Effector memory CD8-positive, alpha-beta T cell (primary cell): ENCODE measurements around the gene POLN.

ENCODE experiments used
- ATAC-seq: fragments of 150-1000 bp; cut with Tn5 transposase; replicated peaks from 2 replicates; pipeline ENCODE4 v1.10.0; 2021; ENCODE audit warnings: mild to moderate bottlenecking, moderate library complexity
- DNase-seq, 3 experiments: peaks; one replicate each; pipeline ENCODE4 v3.0.0; 2021
- H3K27ac Mint-ChIP-seq, 2 donors: one replicate each; pipeline ENCODE4 v1.8.0; 2022; ENCODE audit warnings: mild to moderate bottlenecking in 2 of 2, mixed read lengths in 2 of 2, moderate library complexity in 2 of 2
- H3K27me3 Mint-ChIP-seq, 2 donors: one replicate each; pipeline ENCODE4 v1.8.0; 2022; ENCODE audit warnings: mixed read lengths in 2 of 2
- H3K36me3 Mint-ChIP-seq: one replicate; pipeline ENCODE4 v1.8.0; 2022; ENCODE audit warnings: mild to moderate bottlenecking, moderate library complexity, mixed read lengths; ENCODE audit not compliant: insufficient read depth
- H3K4me1 Mint-ChIP-seq, 2 donors: one replicate each; pipeline ENCODE4 v1.8.0; 2022; ENCODE audit warnings: low read depth in 2 of 2, mixed read lengths in 2 of 2
- H3K4me3 Mint-ChIP-seq, 2 donors: one replicate each; pipeline ENCODE4 v1.8.0; 2022; ENCODE audit warnings: mild to moderate bottlenecking in 2 of 2, mixed read lengths in 2 of 2, moderate library complexity in 2 of 2
- H3K9me3 Mint-ChIP-seq, 2 donors: one replicate each; pipeline ENCODE4 v1.8.0; 2022; ENCODE audit warnings: mixed read lengths in 2 of 2

Gene POLN

DNA sequence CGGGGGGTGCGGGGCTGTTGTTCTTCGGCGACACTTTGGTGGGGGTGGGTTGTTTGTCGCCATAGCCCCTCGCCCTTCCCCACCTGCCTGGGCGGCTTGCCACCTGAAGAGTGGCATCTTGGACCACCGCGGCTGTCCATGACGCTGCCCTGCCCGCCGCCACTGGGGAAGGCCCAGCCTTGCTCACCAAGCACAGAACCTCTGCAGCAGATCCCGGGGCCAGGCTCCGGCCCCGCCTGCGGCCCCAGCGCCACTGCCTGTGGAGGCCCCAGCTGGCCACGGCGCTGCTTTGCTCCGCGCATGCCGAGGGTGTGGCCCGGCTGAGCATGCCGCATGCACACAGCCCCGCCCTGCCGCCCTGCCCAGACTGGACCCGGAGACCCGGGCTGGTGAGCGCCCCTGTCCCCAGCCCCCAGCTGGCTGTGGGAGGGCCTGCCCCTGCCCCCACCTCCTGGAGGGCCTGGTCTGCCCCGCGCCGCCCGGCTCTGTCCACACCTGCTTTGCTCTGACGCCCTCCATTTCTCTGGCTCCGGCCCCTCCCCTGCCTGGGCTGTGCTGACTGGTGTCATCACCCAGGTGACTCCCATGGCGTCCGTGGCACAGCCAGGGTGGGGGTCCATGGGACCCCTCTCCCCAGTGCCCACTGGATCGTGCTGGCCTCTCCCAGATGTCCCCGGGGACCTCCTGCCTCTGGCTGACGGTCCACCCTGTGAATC is 177.5 kb downstream of the POLN start:
- Mint-ChIP-seq H3K4me1 (no peaks in the 10 kb centered on the region), H3K4me3 (no peak overlapping the region), H3K27ac (no peak overlapping the region), H3K36me3 (no peaks in the 10 kb centered on the region), H3K27me3 (peaks cover 10 to 14% of the 10 kb centered on the region in 2 donors), H3K9me3 (no peaks in the 10 kb centered on the region)
- no peak for ATAC-seq
- DNase-seq = no peak

DNA sequence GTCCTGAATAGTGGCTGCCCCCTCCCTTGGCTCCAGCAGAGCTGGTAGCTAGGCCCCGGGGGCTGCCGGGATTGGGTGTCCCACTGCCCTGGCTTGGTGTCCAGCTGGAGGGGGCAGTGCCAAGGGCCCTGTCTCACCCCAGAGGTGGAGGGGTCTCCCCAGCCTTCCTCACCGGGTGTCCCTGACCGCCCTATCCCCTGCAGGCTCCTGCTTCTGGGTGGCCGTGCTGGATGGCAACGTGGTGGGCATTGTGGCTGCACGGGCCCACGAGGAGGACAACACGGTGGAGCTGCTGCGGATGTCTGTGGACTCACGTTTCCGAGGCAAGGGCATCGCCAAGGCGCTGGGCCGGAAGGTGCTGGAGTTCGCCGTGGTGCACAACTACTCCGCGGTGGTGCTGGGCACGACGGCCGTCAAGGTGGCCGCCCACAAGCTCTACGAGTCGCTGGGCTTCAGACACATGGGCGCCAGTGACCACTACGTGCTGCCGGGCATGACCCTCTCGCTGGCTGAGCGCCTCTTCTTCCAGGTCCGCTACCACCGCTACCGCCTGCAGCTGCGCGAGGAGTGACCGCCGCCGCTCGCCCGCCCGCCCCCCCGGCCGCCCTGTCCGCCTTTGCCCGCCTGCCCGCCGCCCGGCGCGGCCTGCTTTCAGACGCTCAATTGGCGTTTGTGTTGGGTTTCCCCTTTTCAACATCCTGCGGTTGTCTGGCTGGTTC is 178.2 kb downstream of the POLN start:
- Mint-ChIP-seq H3K27me3 (peaks cover 10 to 14% of the 10 kb centered on the region in 2 donors), H3K36me3 (no peaks in the 10 kb centered on the region), H3K4me3 (no peak overlapping the region)

DNA sequence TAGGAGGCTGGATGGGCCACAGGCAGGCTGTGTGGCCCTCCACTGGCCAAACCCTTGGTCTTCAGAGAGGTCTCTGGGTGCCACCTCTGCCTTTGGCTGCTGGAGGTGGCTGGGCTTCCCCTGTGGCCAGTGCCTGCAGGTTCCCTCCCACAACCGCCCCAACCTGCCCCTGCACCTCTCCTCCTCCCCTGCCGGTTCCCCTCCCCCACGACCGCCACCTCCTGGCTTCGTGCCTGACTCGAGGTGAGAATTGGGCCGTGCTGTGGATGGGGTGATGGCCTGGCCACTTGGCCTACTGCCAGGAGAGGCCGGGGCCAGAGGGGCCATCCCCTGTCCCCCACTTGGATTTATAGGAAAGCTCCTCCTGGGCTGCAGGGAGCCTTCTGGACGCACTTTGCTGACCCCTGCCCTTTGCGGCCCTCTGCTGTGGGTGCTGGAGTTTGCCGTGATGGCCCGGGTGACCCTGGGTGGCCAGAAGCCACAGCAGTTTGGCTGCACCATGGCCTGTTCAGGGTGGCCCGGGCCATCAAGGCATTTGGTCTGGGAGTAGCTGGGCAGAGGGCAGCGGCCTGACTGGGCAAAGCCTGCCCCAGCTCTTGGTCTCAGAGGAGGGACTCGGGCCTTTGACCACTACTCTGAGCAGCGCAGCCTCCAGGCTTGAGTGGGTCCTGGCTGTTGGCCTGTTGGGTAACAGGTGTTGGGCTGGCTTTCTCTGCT is 179.0 kb downstream of the POLN start:
- Mint-ChIP-seq H3K4me3 (no peak overlapping the region), H3K27ac (no peak overlapping the region), H3K4me1 (no peaks in the 10 kb centered on the region), H3K36me3 (no peaks in the 10 kb centered on the region), H3K27me3 (peaks cover 11 to 16% of the 10 kb centered on the region in 2 donors), H3K9me3 (no peaks in the 10 kb centered on the region)
- DNase-seq = no peak
- no peak for ATAC-seq

More for the DNA sequence above, 178.2 kb downstream of the POLN start:
- H3K4me1 Mint-ChIP-seq = no peaks in the 10 kb centered on the region
- no peaks in the 10 kb centered on the region for H3K9me3 Mint-ChIP-seq
- no peak for DNase-seq
- no peak for ATAC-seq
- no peak overlapping the region for H3K27ac Mint-ChIP-seq

DNA sequence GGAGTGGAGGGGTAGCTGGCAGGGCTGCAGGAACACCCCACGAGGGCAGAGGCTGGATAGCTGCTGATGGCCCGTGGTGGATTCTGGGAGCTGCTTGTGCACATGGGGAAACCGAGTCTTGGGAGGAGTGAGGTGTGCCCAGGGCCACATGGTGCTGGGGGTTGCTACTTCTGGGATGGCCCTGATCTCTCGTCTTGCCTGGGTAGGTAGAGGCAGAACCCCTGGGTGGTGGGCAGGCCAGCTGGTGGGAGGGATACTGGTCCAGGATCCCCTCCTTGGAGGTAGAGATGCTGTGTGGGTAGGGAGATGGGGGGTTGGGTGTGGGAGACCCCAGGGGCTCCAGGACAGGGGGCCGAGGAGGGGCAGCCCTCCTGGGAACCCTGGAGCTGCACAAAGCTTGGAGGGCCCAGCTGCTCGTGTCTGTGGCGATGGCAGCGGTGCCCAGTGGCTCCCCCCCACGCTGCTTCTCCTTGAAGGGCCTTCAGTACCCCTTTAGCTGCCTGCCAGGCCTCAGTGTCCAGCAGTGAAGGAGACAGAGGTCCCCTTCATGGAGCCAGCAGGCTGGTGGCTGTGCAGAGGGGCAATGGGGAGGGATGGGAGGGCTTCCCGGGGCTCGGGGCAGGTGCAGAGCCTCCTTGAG is 179.6 kb downstream of the POLN start:
- ATAC-seq = no peak
- Mint-ChIP-seq H3K9me3 (no peaks in the 10 kb centered on the region), H3K4me1 (no peaks in the 10 kb centered on the region), H3K27ac (no peak overlapping the region), H3K27me3 (peaks cover 17 to 23% of the 10 kb centered on the region in 2 donors), H3K4me3 (no peak overlapping the region), H3K36me3 (no peaks in the 10 kb centered on the region)
- DNase-seq = no peak

DNA sequence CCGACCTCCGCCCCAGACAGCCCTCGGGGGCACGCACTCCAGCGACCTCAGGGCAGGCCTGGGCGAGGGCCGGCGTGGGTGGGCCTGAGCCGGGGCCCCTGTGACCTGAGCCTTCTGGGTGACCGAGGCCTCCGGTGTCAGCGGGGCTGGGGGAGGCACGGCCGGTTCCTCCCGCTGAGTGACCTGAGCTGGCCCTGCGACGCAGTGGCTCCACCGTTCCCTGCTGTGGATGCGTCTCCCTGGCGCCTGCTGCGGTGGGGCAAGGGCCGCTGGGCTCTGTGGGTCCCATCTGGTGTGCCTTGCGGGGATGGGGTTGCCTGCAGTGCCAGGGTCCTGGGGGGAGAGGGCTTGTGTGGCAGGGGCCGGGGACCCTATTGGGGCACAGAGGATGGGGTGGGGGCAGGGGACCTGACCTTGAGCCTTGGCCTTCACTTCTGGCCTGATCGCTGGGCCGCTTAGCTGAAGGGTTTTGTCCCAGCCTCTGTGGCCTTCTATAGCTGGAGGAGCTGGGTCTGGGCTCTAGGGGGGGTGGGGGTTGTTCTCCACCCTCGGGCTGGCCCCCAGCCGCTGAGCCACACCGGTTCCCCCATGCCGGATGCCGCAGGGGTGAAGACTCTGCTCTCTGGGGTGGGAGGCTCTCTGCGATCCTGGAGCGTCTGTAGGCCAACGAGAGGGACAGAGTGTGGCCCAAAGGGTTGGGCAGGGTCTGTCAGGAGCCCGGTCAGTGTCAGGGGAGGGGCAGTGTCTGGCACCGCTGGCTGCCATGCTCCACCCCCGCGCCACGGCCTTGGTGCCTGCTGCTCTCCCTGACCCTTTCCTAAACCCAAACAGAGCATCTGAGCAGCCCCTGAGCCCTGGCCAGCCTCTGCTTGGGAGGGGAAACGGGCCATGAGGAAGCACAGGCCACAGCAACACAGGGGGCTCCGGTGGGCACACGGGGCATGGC is 180.5 kb downstream of the POLN start:
- ATAC-seq (no peak), DNase-seq (no peak)
- no peaks in the 10 kb centered on the region for H3K4me1 Mint-ChIP-seq
- H3K4me3 Mint-ChIP-seq = no peak overlapping the region
- no peak overlapping the region for H3K27ac Mint-ChIP-seq
- H3K9me3 Mint-ChIP-seq = no peaks in the 10 kb centered on the region
- peaks cover 22 to 31% of the 10 kb centered on the region in 2 donors for H3K27me3 Mint-ChIP-seq
- H3K36me3 Mint-ChIP-seq = no peaks in the 10 kb centered on the region

DNA sequence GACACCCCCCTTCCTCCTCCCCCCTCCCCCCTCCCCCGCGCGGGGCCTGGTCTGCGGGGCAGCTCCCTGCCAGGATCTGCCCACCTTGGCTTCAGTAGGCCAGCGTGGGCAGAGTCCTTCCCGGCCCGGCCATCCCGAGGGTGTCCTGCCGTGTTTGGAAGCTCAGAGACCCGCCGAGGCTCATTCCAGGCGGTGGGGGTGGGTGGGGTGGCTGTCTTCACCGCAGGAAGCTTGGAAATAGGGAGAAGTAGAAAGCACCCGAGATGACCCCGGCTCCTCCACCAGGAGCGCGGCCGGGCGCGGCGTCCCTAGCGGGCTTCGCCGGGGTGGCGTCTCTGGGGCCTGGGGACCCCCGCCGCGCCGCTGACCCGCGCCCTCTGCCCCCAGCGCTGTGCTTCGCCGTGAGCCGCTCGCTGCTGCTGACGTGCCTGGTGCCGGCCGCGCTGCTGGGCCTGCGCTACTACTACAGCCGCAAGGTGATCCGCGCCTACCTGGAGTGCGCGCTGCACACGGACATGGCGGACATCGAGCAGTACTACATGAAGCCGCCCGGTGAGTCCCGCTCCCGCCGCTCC is 181.2 kb downstream of the POLN start:
- Mint-ChIP-seq H3K27me3 (peaks cover 27 to 38% of the 10 kb centered on the region in 2 donors), H3K4me1 (no peaks in the 10 kb centered on the region), H3K9me3 (no peaks in the 10 kb centered on the region), H3K27ac (no peak overlapping the region), H3K36me3 (no peaks in the 10 kb centered on the region), H3K4me3 (peak overlapping the region in 1 of 2 donors; percentile 34)
- DNase-seq (no peak), ATAC-seq (no peak)

DNA sequence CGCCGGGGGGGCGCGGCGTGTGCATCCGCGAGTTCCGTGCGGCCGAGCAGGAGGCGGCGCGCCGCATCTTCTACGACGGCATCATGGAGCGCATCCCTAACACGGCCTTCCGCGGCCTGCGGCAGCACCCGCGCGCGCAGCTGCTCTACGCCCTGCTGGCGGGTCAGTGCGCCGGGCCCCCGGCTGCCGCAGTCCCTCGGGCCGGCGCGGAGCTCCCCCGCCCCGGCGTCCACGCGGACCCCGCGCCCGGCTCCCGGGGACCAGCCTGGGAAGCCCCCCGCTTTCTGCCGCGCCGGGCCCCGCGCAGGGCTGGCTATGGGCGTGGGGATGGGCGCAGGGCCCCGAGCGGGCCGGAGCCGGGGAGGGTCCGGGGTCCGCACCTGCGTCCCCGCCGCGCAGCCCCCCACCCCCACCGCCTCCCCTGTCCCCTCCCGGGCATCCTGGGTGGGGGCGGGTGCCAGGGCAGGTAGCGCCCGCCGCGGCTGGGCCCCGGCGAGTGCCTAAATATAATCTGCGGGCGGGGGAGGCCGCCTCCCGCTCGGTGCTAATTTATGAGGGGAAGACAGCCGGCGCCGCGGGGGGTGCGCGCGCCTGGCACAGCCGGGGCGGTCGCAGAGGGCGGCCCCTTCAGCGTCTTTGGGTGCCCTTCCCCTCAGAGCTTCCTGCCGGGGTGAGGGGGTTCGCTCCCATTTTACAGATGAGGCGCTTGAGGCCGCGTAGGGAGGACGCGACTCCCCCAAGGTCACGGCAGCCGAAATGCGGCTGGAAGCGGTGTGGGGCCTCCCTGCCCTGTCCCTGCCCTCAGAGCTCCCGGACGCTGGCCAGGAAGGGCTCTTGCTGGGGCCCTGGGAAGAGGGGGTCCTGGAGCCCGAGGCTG is 182.0 kb downstream of the POLN start:
- Mint-ChIP-seq H3K4me1 (no peaks in the 10 kb centered on the region), H3K9me3 (no peaks in the 10 kb centered on the region), H3K27ac (no peak overlapping the region), H3K36me3 (no peaks in the 10 kb centered on the region), H3K27me3 (peaks cover 33 to 38% of the 10 kb centered on the region in 2 donors), H3K4me3 (peak overlapping the region in 1 of 2 donors; percentile 34)
- no peak for DNase-seq
- ATAC-seq = peak; percentile 41

DNA sequence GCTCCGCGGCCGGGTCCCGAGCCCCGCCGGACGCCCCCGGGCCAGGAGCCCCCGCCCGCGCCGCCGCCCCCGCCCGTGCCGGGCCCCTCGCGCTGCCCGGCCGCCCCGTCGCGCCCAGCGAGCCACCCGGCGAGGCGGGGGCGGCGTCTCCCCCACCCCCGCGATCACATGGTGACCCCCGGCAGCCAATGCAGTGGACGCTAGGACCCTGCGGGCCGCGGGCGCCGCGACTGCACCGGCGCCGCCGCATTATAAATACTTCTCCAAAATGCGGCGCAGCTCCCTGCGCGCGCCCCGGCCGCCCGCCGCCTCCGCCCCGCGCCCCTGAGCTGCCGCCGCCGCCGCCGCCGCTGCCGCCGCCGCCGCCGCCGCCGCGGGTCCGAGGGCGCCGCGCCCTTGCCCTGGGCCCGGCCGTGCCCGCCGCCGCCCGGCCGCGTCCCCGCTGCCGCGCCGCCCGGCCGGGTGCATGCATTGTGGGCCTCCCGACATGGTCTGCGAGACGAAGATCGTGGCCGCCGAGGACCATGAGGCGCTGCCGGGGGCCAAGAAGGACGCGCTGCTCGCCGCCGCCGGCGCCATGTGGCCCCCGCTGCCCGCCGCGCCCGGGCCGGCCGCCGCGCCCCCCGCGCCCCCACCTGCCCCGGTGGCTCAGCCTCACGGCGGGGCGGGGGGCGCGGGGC is 182.7 kb downstream of the POLN start, which contains the start of gene NAT8L:
NAT8L (plus strand) TSS at position 282 of the 680 bp plus-strand sequence; CDS start at position 467, 185 bp downstream.
- H3K4me1 Mint-ChIP-seq = no peaks in the 10 kb centered on the region
- ATAC-seq = peak; percentile 54
- H3K27me3 Mint-ChIP-seq = peaks cover 35 to 42% of the 10 kb centered on the region in 2 donors
- no peaks in the 10 kb centered on the region for H3K36me3 Mint-ChIP-seq
- H3K27ac Mint-ChIP-seq = no peak within 1 kb of the TSS
- DNase-seq = no peak
- H3K9me3 Mint-ChIP-seq = no peaks in the 10 kb centered on the region
- H3K4me3 Mint-ChIP-seq = peak within 1 kb of the TSS in 1 of 2 donors; percentile 34

DNA sequence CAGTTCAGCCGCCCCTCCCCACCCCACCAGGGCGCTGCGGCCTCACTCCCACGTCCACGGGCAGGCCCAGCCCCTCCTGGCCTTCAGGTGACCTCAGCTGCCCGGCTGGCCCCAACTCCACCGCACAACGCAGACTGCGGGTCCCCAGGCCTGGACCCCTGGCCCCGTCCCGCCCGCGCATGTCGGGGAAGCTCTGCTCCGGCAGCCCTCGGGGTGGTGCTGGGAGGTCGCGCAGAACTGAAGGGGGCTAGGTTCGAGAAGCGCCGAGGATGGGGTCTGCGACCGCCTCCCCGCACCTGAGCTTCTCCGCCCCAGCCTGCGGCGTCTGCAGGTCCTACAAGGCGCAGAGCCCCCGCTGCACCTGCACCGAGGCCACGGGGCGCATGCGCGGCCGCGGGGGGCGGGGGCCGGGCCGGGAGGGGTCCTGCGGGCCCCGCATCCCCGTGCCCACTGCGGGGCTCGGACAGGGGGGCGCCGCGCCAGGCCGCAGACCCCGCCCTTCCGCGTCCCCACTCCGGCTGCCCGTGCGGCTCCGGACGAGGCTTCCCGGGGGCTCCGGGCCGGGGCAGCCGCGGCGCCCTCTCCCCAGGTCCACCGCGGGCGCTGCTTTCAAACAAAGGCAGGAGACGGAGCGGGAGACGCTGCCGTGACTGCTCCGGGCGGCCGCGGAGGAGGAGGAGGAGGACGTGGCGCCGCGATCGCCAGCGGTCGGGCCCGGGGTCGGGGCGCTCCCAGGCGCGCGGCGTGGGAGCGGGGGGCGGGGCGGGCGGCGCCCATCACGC is 183.5 kb downstream of the POLN start:
- no peak overlapping the region for H3K27ac Mint-ChIP-seq
- H3K4me1 Mint-ChIP-seq = no peaks in the 10 kb centered on the region
- H3K36me3 Mint-ChIP-seq = no peaks in the 10 kb centered on the region
- DNase-seq (no peak), ATAC-seq (peak; percentile 27)
- H3K27me3 Mint-ChIP-seq = peaks cover 39 to 48% of the 10 kb centered on the region in 2 donors
- no peaks in the 10 kb centered on the region for H3K9me3 Mint-ChIP-seq
- H3K4me3 Mint-ChIP-seq = no peak overlapping the region

DNA sequence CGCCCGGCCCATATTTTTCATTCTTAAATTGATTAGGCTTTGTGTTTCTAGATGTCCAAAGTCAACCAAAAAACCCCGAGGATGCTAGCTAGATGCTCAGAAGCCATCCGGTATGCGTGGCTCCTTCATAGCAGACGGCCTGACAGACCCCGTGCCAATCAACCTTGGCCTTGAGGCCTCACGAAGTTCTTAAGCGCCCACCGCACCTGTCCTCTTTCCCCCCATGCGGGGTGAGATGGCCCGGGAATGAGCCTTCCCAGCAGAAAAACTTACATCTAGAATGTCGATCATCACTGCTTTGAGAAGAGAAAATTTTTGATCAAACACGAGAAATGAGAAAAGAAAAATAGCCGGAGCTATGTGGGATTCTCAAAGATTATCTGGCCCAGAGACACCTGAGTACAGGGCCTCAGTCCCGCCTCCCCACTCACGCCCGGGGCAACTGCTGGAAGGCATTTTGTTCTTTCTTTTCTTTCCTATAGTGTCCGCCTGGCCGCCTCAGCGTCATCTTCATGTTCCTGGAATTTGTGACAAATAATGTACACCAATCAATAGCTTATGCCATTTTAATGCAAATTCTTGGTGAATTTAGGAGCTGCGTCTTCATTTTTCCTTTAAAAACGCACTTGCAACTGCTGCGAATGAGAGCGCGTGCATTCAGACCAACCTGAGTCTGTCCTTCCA is 184.4 kb downstream of the POLN start:
- no peak for DNase-seq
- Mint-ChIP-seq H3K9me3 (no peaks in the 10 kb centered on the region), H3K36me3 (no peaks in the 10 kb centered on the region), H3K27me3 (peaks cover 39 to 52% of the 10 kb centered on the region in 2 donors), H3K27ac (no peak overlapping the region), H3K4me1 (no peaks in the 10 kb centered on the region), H3K4me3 (peak overlapping the region; percentile 50 to 66)
- ATAC-seq = no peak
